ENCODE measurements around the gene BNC2.

BNC2 gene

DNA sequence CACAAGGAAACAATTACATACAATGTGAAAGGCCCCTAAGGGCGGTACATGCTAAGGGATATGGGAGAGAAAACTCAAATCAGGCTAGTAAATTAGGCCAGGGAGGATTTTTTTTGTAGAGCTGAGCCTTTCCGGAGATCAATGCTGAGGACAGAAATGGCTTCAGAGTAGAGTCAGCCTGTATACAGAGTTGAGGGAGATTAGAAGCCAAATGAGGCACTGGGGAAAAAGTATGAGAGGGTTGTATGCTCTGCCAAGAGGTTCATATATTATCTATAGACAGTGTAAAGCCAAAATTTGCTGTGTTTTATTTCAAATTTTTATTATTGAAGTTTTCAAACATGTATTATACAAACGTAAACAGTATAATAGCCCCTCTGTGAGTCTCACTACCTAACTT is 103.1 kb downstream of the BNC2 start:
- Histone ChIP-seq H3K4me3 (ENCODE audit: low read length) (no peak overlapping the region), H4K20me1 (ENCODE audit: insufficient read depth, low read length) (no peaks in the 10 kb centered on the region), H3K9ac (ENCODE audit: low read length) (no peak overlapping the region), H3K27ac (ENCODE audit: low read length) (no peak overlapping the region), H3K4me1 (ENCODE audit: low read length) (no peaks in the 10 kb centered on the region), H3K79me2 (ENCODE audit: low read length) (no peaks in the 10 kb centered on the region), H3F3A (ENCODE audit: insufficient read depth, low read length) (no peaks in the 10 kb centered on the region), H3K4me2 (ENCODE audit: low read depth, low read length) (no peak overlapping the region), H3K9me2 (replicated peaks; ENCODE audit: insufficient read depth, low read length) (no peaks in the 10 kb centered on the region), H2AFZ (ENCODE audit: low read length) (no peak overlapping the region), H3K36me3 (replicated peaks; ENCODE audit: insufficient read depth, low read length) (no peaks in the 10 kb centered on the region), H3K9me3 (replicated peaks; ENCODE audit: insufficient read depth, low read length) (no peaks in the 10 kb centered on the region), H3K27me3 (replicated peaks; ENCODE audit: insufficient read depth, low read length) (no peaks in the 10 kb centered on the region)
- no peak for DNase-seq
- no peak for TF ChIP-seq EZH2 (optimal IDR thresholded peaks at IDR 0.05; ENCODE audit: low read depth, low read length)

DNA sequence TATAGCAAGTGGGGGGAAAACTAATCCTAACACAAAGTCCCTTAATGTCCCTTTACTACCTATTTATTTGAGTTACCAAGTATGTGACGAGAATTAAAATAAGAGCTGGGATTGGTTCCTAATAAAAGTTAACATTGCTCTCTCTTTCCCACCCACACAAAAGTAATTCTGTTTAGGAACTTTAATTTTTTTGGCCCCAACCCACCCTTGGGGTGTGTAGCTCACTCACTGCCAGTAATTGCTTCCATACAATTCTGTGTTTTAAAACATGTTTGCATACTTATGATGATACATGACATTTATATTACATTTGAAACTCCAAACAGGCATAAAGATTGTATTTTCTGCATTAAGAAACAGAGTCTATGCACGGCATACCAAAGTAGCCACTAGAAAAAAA is 106.5 kb downstream of the BNC2 start:
- Histone ChIP-seq H4K20me1 (ENCODE audit: insufficient read depth, low read length) (no peaks in the 10 kb centered on the region), H3K9me3 (replicated peaks; ENCODE audit: insufficient read depth, low read length) (no peaks in the 10 kb centered on the region)
- TF ChIP-seq EZH2 (optimal IDR thresholded peaks at IDR 0.05; ENCODE audit: low read depth, low read length) (no peak), EZH2phosphoT487 (IDR thresholded peaks at IDR 0.05; ENCODE audit: low read length) (no peak)
- TF ChIP-seq, protein P1, sequence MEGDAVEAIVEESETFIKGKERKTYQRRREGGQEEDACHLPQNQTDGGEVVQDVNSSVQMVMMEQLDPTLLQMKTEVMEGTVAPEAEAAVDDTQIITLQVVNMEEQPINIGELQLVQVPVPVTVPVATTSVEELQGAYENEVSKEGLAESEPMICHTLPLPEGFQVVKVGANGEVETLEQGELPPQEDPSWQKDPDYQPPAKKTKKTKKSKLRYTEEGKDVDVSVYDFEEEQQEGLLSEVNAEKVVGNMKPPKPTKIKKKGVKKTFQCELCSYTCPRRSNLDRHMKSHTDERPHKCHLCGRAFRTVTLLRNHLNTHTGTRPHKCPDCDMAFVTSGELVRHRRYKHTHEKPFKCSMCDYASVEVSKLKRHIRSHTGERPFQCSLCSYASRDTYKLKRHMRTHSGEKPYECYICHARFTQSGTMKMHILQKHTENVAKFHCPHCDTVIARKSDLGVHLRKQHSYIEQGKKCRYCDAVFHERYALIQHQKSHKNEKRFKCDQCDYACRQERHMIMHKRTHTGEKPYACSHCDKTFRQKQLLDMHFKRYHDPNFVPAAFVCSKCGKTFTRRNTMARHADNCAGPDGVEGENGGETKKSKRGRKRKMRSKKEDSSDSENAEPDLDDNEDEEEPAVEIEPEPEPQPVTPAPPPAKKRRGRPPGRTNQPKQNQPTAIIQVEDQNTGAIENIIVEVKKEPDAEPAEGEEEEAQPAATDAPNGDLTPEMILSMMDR (IDR thresholded peaks at IDR 0.05; ENCODE audit: low read length) = no peak

DNA sequence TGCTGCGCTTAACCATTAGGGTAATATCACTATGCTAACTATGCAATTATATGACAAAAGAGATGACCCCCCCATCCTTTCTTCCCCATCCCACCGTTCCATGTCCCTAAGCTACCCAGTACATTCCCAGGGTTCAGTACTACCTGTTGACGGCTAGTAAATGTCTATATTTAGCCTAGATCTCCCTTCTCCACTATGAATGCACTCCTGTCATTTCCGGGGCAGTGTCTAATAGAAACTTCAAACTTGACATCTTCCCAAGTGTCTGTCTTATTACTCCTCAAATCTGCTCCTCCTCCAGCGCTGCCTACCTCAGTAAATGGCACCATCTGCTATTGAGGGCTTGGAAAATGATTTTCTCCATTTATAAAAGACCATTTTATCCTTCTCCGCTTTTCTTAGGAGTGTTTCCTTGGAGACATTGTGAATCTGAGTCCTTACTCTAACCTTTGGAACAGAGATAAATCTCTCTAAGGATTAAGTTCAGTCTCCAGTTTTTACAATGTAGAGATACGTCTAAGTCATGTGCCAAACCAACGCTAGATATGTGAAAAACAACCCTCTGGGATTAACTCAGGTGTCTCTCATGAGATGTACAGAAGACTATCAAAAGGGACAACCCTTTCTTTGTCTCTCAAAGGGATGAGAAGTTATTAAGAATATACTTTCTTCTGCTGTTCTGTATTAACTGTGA is 114.9 kb downstream of the BNC2 start:
- H3K9me2 ChIP-seq (replicated peaks; ENCODE audit: insufficient read depth, low read length) = no peaks in the 10 kb centered on the region
- H2AFZ ChIP-seq (ENCODE audit: low read length) = no peak overlapping the region
- no peaks in the 10 kb centered on the region for H3K9me3 ChIP-seq (replicated peaks; ENCODE audit: insufficient read depth, low read length)
- no peaks in the 10 kb centered on the region for H3K79me2 ChIP-seq (ENCODE audit: low read length)
- DNase-seq = no peak
- H3K4me3 ChIP-seq (ENCODE audit: low read length) = no peak overlapping the region
- no peak overlapping the region for H3K27ac ChIP-seq (ENCODE audit: low read length)
- no peak for TF ChIP-seq EZH2 (optimal IDR thresholded peaks at IDR 0.05; ENCODE audit: low read depth, low read length)
- TF ChIP-seq, protein P1 (IDR thresholded peaks at IDR 0.05; ENCODE audit: low read length) = no peak
- TF ChIP-seq EZH2phosphoT487 (IDR thresholded peaks at IDR 0.05; ENCODE audit: low read length) = no peak
- no peaks in the 10 kb centered on the region for H3K27me3 ChIP-seq (replicated peaks; ENCODE audit: insufficient read depth, low read length)
- H3F3A ChIP-seq (ENCODE audit: insufficient read depth, low read length) = no peaks in the 10 kb centered on the region
- H3K36me3 ChIP-seq (replicated peaks; ENCODE audit: insufficient read depth, low read length) = no peaks in the 10 kb centered on the region
- no peak overlapping the region for H3K4me2 ChIP-seq (ENCODE audit: low read depth, low read length)
- no peaks in the 10 kb centered on the region for H3K4me1 ChIP-seq (ENCODE audit: low read length)
- H3K9ac ChIP-seq (ENCODE audit: low read length) = no peak overlapping the region
- no peaks in the 10 kb centered on the region for H4K20me1 ChIP-seq (ENCODE audit: insufficient read depth, low read length)

More for the DNA sequence above, 106.5 kb downstream of the BNC2 start:
- H3K79me2 ChIP-seq (ENCODE audit: low read length) = no peaks in the 10 kb centered on the region
- no peaks in the 10 kb centered on the region for H3K27me3 ChIP-seq (replicated peaks; ENCODE audit: insufficient read depth, low read length)
- H2AFZ ChIP-seq (ENCODE audit: low read length) = no peak overlapping the region
- H3F3A ChIP-seq (ENCODE audit: insufficient read depth, low read length) = no peaks in the 10 kb centered on the region
- H3K9ac ChIP-seq (ENCODE audit: low read length) = no peak overlapping the region
- H3K36me3 ChIP-seq (replicated peaks; ENCODE audit: insufficient read depth, low read length) = no peaks in the 10 kb centered on the region
- H3K4me2 ChIP-seq (ENCODE audit: low read depth, low read length) = no peak overlapping the region
- H3K27ac ChIP-seq (ENCODE audit: low read length) = no peak overlapping the region
- H3K9me2 ChIP-seq (replicated peaks; ENCODE audit: insufficient read depth, low read length) = no peaks in the 10 kb centered on the region
- no peak overlapping the region for H3K4me3 ChIP-seq (ENCODE audit: low read length)
- H3K4me1 ChIP-seq (ENCODE audit: low read length) = no peaks in the 10 kb centered on the region
- no peak for DNase-seq

- Histone ChIP-seq H3K9me3 (replicated peaks; ENCODE audit: insufficient read depth, low read length) (no peaks in the 10 kb centered on the region), H3F3A (ENCODE audit: insufficient read depth, low read length) (no peaks in the 10 kb centered on the region), H4K20me1 (ENCODE audit: insufficient read depth, low read length) (no peaks in the 10 kb centered on the region), H3K9me2 (replicated peaks; ENCODE audit: insufficient read depth, low read length) (no peaks in the 10 kb centered on the region), H3K27me3 (replicated peaks; ENCODE audit: insufficient read depth, low read length) (no peaks in the 10 kb centered on the region), H2AFZ (ENCODE audit: low read length) (no peak overlapping the region), H3K4me2 (ENCODE audit: low read depth, low read length) (no peak overlapping the region), H3K27ac (ENCODE audit: low read length) (no peak overlapping the region), H3K4me1 (ENCODE audit: low read length) (no peaks in the 10 kb centered on the region), H3K36me3 (replicated peaks; ENCODE audit: insufficient read depth, low read length) (no peaks in the 10 kb centered on the region), H3K9ac (ENCODE audit: low read length) (no peak overlapping the region), H3K79me2 (ENCODE audit: low read length) (no peaks in the 10 kb centered on the region), H3K4me3 (ENCODE audit: low read length) (no peak overlapping the region)
- TF ChIP-seq, protein P1 (IDR thresholded peaks at IDR 0.05; ENCODE audit: low read length) = no peak
- TF ChIP-seq EZH2phosphoT487 (IDR thresholded peaks at IDR 0.05; ENCODE audit: low read length) = no peak
- no peak for TF ChIP-seq EZH2 (optimal IDR thresholded peaks at IDR 0.05; ENCODE audit: low read depth, low read length)
- no peak for DNase-seq
These were observed 115.8 kb downstream of the BNC2 start for GRCh38 chr9:16754662-16755061.

Measured in MM.1S (cell line).